ENCODE measurements around the gene AKNAD1. TPM values are rescaled to one million over a fixed set of nuclear protein-coding genes. Genes with fewer than 3 reads are reported as not detected.

Gene AKNAD1
- polyA plus RNA-seq, 1 donor (not counting 4 experiments of a cell fraction or from before 2014, with no cell fraction given), result 6.9 TPM

GRCh38 chr1:108850929-108851328, 6.0 kb downstream of the AKNAD1 start:
- no peak for FAIRE-seq

GRCh38 chr1:108848806-108849205, 8.1 kb downstream of the AKNAD1 start:
- H3K9me3 ChIP-seq (ENCODE audit: control insufficient read depth, low read depth, low read length), result no peaks in the 10 kb centered on the region
- no peak overlapping the region for H3K27ac ChIP-seq (ENCODE audit: control insufficient read depth, insufficient read depth, low read length)
- H3K27me3 ChIP-seq (ENCODE audit: control insufficient read depth, extremely low read depth, insufficient read depth, low read length), result no peaks in the 10 kb centered on the region
- H3K9ac ChIP-seq (ENCODE audit: control insufficient read depth, extremely low read depth, insufficient read depth, low read length), result no peak overlapping the region
- peaks cover 17% of the 10 kb centered on the region for H3K4me1 ChIP-seq (ENCODE audit: control insufficient read depth, extremely low read depth, insufficient read depth, low read length)
- no peaks in the 10 kb centered on the region for H3K36me3 ChIP-seq (ENCODE audit: control insufficient read depth in 2 of 2, extremely low read depth in 1 of 2, insufficient read depth in 2 of 2, low read length in 2 of 2)
- no peak overlapping the region for H2AFZ ChIP-seq (ENCODE audit: control insufficient read depth, low read length)
- dilution Hi-C loops (cut with MboI; ENCODE audit: extremely low pct_ligation_motif_present, low sequenced_read_pairs), result no loop called here
- H3K4me3 ChIP-seq (ENCODE audit: control insufficient read depth in 2 of 3, extremely low read depth in 1 of 3, insufficient read depth in 2 of 3, low read depth in 1 of 3, low read length in 3 of 3), result no peak overlapping the region
- TF ChIP-seq CTCF (optimal IDR thresholded peaks at IDR 0.05 in 1 of 3, IDR thresholded peaks at IDR 0.05 in 1 of 3, conservative IDR thresholded peaks at IDR 0.05 in 1 of 3; ENCODE audit: extremely low read depth in 1 of 3, insufficient read depth in 2 of 3, low read length in 3 of 3) (no peak), EZH2 (IDR thresholded peaks at IDR 0.05; ENCODE audit: low read length) (no peak)
- H4K20me1 ChIP-seq (ENCODE audit: control insufficient read depth, extremely low read depth, insufficient read depth, low read length), result no peaks in the 10 kb centered on the region
- no peak overlapping the region for H3K4me2 ChIP-seq (ENCODE audit: control insufficient read depth, extremely low read depth, insufficient read depth, low read depth, low read length)
- FAIRE-seq (no peak), DNase-seq (ENCODE audit: low read depth, low spot score) (no peak)
- no peaks in the 10 kb centered on the region for H3K79me2 ChIP-seq (ENCODE audit: control insufficient read depth, insufficient read depth, low read length)
- no peaks in the 10 kb centered on the region for H3K9me1 ChIP-seq (ENCODE audit: control insufficient read depth, extremely low read depth, insufficient read depth, low read length)

More at GRCh38 chr1:108850929-108851328, 6.0 kb downstream of the AKNAD1 start:
- no peaks in the 10 kb centered on the region for H3K79me2 ChIP-seq (ENCODE audit: control insufficient read depth, insufficient read depth, low read length)
- no peaks in the 10 kb centered on the region for H4K20me1 ChIP-seq (ENCODE audit: control insufficient read depth, extremely low read depth, insufficient read depth, low read length)
- H3K9me1 ChIP-seq (ENCODE audit: control insufficient read depth, extremely low read depth, insufficient read depth, low read length), result no peaks in the 10 kb centered on the region
- H3K4me3 ChIP-seq (ENCODE audit: control insufficient read depth in 2 of 3, extremely low read depth in 1 of 3, insufficient read depth in 2 of 3, low read depth in 1 of 3, low read length in 3 of 3), result no peak overlapping the region
- H3K27me3 ChIP-seq (ENCODE audit: control insufficient read depth, extremely low read depth, insufficient read depth, low read length), result no peaks in the 10 kb centered on the region
- TF ChIP-seq CTCF (optimal IDR thresholded peaks at IDR 0.05 in 1 of 3, IDR thresholded peaks at IDR 0.05 in 1 of 3, conservative IDR thresholded peaks at IDR 0.05 in 1 of 3; ENCODE audit: extremely low read depth in 1 of 3, insufficient read depth in 2 of 3, low read length in 3 of 3) (no peak), EZH2 (IDR thresholded peaks at IDR 0.05; ENCODE audit: low read length) (no peak)
- no peak overlapping the region for H2AFZ ChIP-seq (ENCODE audit: control insufficient read depth, low read length)
- dilution Hi-C loops (cut with MboI; ENCODE audit: extremely low pct_ligation_motif_present, low sequenced_read_pairs), result no loop called here
- no peaks in the 10 kb centered on the region for H3K9me3 ChIP-seq (ENCODE audit: control insufficient read depth, low read depth, low read length)
- H3K9ac ChIP-seq (ENCODE audit: control insufficient read depth, extremely low read depth, insufficient read depth, low read length), result no peak overlapping the region
- H3K27ac ChIP-seq (ENCODE audit: control insufficient read depth, insufficient read depth, low read length), result no peak overlapping the region
- no peak overlapping the region for H3K4me2 ChIP-seq (ENCODE audit: control insufficient read depth, extremely low read depth, insufficient read depth, low read depth, low read length)
- no peaks in the 10 kb centered on the region for H3K36me3 ChIP-seq (ENCODE audit: control insufficient read depth in 2 of 2, extremely low read depth in 1 of 2, insufficient read depth in 2 of 2, low read length in 2 of 2)
- no peak for DNase-seq (ENCODE audit: low read depth, low spot score)
- H3K4me1 ChIP-seq (ENCODE audit: control insufficient read depth, extremely low read depth, insufficient read depth, low read length), result peaks cover 19% of the 10 kb centered on the region
